Measurements from ENCODE around the gene CUTC.

GRCh38 chr10:99695761-99696160, 36.3 kb upstream of the CUTC start:
- TF ChIP-seq POLR2AphosphoS5 (IDR thresholded peaks at IDR 0.05; ENCODE audit: low read depth, low read length), result no peak
- no peak for TF ChIP-seq REST (IDR thresholded peaks at IDR 0.05; ENCODE audit: insufficient read depth in 1 of 2, low read depth in 2 of 2, low read length in 2 of 2)
- no peak for TF ChIP-seq TAF1 (IDR thresholded peaks at IDR 0.05; ENCODE audit: borderline replicate concordance, insufficient read depth, low read length)
- TF ChIP-seq SIN3A (IDR thresholded peaks at IDR 0.05; ENCODE audit: borderline replicate concordance, insufficient read depth, low read length), result no peak

Data from PFSK-1 (cell line).